GM18505 (cell line): ENCODE measurements around the gene LRP2.

Source experiments
- ATAC-seq: cut with Tn5 transposase; IDR thresholded peaks from one replicate; pipeline ENCODE4 v1.9.1; 2021; ENCODE audit not compliant: unreplicated experiment
- POLR2A ChIP-seq: IDR thresholded peaks from 4 replicates; pipeline ENCODE4 v1.6.1; 2011; ENCODE audit warnings: borderline replicate concordance; ENCODE audit not compliant: insufficient read depth, insufficient read length; ENCODE audit errors: extremely low read depth

LRP2 gene

DNA sequence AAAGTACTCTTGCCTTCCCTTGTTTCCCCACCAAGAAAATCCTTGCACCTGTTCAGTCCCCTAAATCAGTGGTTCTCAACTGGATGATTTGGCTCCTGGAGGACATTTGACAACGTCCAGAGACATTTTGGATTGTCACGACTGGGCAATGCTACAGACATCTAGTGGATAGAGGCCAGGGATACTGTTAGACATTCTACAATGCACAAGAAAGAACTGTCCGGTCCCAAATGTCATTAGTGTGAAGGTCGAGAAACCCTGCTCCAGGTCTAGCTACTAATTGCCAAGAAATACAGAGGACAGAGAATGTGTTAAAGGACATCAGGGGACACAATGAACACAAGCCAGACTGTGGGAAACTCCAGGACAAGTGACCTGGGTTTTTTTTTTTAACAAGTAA, 60.0 kb downstream of the LRP2 start:
- TF ChIP-seq POLR2A = no peak
- ATAC-seq = no peak

DNA sequence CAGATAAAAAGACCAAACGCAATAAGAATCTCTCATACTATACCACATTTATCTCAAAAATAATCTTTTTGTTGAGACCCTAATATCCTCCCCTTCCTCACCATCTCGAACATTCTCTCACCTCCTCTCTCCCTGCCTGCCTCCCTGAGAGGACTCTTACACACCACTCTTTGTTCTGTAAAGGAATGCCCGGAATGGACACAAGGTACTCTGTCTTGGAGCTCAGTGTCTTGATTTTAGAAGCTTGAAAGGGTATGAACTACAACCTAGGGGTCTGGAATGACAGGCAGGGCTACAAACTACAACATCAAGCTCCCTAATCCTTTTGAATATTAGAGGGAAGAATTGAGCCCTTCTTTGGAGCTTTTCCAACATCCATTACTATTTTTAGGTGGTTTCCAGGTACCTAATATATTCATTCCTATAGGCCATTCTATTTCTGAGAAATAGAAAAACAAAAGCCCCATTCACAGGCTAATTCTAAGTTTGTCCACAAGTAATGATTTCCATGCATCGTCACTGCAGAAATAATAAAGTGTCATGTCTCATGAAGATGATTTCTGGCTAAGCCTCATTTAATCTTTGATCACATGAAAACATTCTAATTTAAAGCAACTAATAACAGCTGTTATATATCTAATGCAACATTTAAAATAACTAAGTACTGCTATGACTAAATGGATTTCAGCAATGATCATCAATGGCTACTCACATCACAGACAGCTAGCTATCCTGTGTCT, 60.6 kb downstream of the LRP2 start:
- no peak for TF ChIP-seq POLR2A
- ATAC-seq = no peak

DNA sequence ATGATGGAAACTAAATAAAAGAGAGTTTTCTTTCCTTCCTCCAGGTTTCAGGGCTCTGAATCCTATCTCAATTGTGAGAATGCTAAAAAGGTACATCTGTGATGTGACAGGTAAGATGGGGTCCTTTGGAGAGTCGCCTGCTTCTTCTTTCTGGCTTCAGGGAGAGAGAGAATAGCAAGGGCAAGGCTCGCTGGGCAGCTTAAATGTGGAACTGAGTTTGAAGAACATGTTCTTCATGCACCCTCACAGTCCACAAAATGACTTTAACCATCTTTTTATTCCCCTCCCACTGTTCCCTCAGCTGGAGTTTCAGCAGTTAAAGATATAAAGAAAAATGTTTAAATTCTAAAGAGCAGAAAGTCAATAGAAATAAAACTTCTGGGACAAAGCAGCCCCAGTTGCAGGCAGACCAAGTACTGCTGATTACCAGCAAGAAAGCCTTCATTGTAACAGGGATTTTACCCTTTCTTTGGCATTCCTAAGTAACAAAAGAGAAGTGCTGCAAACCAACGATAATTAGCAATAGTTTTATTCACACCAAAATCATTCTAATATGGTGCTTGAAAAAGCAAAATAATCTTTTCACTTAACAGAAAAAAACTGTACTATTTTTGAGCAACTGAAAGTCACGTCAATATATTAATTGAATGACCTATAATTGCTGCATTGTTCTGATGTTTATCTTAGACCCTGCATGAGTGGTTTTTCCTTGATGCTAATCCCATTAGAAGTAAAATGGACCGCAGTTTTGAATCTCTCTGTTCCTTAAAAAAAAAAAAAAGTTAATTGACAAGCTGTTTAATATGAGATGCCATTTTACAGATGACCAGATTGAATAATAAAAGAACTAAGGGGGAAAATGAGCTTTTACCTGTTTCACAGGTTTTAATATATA, 61.5 kb downstream of the LRP2 start:
- ATAC-seq = no peak
- no peak for TF ChIP-seq POLR2A

DNA sequence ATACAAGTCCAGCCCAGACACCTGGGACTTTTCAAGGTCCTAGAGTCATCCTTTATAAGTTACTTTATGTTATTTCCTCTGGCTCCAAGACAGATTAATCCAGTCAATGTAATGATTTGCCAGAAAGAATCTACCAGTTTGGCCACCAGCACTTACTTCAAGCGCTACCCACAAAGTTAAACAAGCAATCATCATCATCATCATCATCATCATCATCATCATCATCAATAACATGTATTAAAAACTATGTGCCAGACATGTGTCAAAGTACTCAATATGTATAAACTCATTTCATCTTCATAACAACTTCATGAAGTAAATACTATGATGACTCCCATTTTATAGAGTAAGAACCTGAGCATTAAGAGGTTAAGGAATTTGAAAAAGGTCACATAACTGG, 64.3 kb downstream of the LRP2 start:
- TF ChIP-seq POLR2A = no peak
- ATAC-seq = no peak

DNA sequence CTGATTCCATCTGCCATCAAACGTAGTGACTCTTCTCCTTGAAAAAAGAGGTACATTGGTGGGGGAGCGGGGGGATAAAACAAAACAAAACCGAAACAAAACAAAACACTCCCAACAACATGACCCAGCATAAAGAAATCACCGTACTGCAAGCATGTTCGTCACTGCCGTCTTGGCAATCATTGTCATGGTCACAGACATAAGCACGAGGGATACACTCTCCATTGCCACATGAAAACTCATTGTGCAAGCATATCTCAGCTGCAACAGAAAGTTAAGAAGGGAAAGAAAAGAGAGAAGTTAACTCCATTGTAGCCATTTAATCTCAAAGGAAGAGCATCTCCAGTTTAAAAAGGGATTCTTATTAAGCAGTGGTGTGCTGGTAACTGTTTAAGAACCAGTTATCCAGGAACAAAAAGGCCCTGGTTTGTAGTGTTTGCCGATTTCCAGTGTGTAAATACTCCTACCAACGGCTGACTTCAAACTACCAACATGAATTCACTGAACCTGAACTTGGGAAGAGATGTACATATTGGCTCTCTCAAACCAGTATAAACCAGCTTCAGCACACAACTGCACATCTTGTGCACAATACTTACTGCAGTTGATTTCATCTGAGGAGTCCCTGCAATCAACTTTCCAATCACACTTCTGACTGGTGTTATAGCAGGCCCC, 68.2 kb downstream of the LRP2 start:
- ATAC-seq = no peak
- TF ChIP-seq POLR2A = no peak

DNA sequence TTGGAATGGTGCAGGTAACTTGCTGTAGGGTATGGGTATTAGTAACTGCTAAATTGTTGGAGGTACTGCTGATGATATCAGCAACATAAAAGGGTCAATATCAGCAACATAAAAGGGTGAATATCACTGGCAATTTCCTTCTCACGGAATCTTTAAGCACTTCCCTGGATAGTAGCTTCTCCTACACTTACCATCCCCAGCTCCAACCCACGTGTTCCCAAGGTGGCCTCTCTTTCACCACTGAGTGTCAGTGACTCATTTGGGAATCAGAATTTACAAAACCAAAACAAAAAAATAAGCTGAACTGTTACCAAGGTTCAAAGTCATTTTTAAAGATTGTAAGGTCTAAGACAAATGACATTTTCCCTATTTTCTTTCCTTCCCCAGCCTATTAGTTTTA, 70.8 kb downstream of the LRP2 start:
- TF ChIP-seq POLR2A = no peak
- no peak for ATAC-seq

DNA sequence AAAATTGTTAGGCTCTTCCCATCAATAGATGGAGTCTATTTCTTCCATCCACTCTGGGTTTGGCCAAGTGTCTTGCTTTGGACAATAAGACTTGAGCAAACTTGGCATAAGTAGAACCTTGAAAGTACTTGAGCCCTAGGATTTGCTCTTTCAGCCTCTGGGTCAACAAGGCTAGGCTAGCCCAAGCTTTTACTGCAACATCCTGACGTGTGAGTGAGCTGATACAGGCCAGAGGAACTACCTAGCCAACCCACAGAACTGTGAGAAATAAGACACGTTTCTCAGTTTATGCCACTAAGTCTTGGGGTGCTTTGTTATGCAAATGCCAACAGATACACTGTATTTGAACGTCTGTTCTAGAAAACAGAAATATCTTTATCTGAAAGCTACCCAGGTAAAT, 71.9 kb downstream of the LRP2 start:
- TF ChIP-seq POLR2A = no peak
- no peak for ATAC-seq

DNA sequence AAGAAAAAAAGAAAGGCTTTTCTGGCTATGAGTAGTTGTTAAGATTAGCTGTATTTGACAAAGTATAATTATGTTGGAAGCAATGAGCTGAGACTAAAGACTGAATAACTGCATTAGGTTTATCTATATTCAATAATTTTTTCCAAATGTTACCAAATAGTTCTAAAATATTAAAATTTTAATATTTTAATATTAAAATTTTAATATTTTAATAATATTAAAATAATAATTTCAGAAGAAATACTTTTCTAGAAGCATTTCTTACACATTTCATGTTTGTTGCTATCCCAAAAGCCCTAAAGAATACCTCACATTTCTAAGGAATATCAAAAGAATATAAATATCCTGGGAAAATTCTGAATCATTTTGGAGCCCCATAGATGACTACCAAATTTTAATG, 74.7 kb downstream of the LRP2 start:
- no peak for TF ChIP-seq POLR2A
- ATAC-seq = no peak

DNA sequence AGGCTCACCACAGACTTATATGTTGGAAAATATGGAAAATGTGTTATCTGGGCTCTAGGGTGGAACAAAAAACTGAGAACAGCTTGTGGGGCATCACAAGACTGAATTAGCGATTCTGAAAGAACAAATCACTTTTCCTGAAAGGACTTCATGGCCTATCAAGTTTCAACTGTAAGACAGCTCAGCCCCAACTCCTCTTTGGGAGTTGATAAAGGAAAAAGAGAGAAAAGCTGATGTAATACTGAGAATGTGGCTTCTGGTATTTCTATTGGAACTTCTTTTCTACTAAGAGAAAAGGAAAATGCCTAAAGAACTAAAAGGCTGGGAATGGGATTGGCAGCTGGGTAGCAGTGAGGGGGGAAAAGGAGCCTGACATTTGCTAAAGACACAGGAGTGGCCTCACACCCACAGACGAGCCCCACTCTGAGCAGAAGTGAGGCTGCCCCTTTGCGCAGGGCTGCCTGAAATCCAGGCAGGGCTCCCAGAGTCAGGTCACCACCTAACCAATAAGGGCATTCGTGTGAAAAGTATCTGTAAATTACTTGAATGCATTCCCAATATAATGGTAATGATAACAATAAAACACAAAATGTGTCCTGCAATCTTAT, 75.6 kb downstream of the LRP2 start:
- no peak for ATAC-seq
- no peak for TF ChIP-seq POLR2A

DNA sequence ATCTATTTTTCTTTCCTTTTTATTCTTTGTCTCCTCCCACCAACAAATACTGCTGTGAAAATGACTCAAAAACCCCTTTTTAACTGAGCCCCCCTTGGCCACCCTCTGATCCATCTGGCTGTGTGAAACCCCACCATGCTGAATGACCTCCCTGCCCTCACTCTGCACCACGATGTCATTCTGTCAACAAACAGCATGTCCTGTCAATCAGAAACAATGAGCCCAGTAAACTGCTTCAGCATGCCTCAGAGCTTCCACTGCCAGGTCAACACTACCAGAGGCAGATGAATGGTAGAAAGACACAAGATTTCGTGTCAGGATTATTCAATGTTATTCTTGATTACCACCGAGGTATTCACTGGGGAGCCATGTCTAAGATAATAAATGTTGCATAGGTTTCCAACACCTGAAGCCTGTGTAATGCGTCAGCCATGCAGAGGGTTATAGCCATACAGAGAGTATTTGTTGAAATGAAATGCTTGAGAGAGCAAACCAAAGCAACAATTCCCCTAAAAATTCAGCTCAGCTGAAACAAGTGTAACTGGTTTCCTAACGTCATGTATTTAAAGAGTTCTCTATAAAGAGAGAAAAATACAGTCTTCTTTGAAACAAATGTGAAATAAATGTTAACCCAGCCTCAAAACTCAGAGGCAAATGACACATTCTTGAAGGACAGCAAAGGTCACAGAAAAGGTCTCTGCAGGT, 76.7 kb downstream of the LRP2 start:
- no peak for TF ChIP-seq POLR2A
- ATAC-seq = no peak

DNA sequence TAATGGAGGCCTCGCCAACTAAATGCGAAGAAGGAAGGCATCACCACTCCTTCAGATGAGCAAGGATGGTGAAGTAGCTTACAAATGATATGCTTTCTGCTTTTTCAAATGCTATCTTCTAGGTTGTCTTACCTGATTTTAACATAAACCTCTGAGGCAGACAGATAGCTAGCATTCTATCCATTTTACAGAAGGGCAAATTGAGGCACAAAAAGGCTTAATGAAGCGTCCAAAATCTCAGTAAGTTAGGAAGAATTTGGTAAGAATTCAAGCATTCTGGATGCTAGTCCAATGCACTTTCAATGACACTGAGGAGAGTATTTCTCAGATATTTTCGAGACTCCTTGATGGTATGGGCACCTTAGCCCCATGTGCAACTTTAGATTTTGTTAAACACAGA, 81.8 kb downstream of the LRP2 start:
- TF ChIP-seq POLR2A = no peak
- no peak for ATAC-seq

DNA sequence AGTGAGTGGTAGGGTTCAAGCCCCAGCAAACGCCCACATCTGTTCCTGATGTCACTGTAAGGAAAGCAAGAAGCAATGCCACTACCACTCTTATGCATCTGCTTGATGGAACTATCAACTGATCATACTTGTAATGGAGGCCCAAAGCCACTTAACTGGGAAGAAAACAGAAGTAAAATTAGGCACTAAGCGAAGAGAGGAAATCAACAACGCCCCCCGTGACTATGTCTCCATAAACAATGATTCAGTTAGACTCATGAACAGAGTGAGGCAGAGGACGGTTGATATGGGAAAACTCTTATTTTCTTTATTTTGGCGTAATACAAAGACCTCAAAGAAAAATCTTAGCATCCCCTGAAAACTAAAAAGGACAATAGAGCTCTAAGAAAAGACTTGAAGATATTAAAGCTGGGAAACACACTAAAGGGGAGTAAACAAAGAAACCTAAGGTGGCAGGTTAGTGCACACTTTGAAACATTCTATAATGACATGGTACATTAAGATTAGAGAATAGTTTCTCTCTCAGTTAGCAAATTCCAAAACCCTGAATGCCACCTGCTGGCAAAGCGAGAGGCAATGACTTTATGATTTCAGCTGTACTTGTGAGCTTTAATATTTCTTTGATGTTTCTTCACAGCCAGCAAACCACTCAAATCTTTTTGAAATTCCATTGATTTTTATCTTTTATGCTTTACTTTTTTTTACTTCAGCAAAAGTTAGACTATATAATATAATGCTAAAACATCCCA, 86.5 kb downstream of the LRP2 start:
- TF ChIP-seq POLR2A = no peak
- no peak for ATAC-seq
